Transverse colon (tissue), 4 donors: ENCODE results near the gene CYTIP.

ENCODE experiments used
- EP300 ChIP-seq: sonication (generic); formaldehyde crosslinking; IDR thresholded peaks from one replicate; pipeline ENCODE4 v1.6.1; 2017; ENCODE audit warnings: antibody characterized with exemption, low read depth
- POLR2A ChIP-seq: fragments of 450-650 bp; IDR thresholded peaks from one replicate; pipeline ENCODE4 v1.6.1; 2016; ENCODE audit warnings: antibody characterized with exemption, mild to moderate bottlenecking, moderate library complexity
- POLR2AphosphoS5 ChIP-seq, 3 donors: sonication (generic); formaldehyde crosslinking; IDR thresholded peaks; one replicate each; pipeline ENCODE4 v1.6.1; 2016; ENCODE audit warnings: antibody characterized with exemption in 3 of 3
- TF ChIP-seq, protein P1 (sequence below), 5 experiments: fragments of 200-600 bp in 3 of 5; fragments of 450-650 bp in 2 of 5; sonication (generic) in 3 of 5; IDR thresholded peaks; 1 replicate in 2 of 5; 2 replicates in 3 of 5; pipeline ENCODE4 v1.5.1; 2016 to 2017; ENCODE audit warnings: antibody characterized with exemption in 5 of 5, inconsistent platforms in 3 of 5, mild to moderate bottlenecking in 2 of 5, moderate library complexity in 1 of 5

DNA sequence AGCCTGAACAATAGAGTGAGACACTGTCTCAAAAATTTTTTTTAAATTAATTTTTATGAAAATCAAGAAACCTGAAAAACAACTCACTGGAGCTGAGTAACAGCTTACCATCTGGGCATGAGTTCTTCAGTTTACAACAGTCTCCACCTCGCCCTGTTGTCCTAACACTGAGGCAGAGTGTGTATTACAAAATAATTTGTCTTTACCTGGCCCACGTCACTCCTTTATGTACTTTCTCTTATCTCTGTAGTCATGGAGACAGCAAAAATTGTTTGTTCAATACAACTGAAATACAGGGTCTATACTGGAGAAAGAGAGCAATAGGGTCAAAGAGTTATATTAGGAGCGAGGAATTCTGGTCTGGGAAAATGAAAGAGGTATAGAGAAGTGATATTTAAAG is 48.1 kb downstream of the CYTIP start:
- TF ChIP-seq, protein P1, sequence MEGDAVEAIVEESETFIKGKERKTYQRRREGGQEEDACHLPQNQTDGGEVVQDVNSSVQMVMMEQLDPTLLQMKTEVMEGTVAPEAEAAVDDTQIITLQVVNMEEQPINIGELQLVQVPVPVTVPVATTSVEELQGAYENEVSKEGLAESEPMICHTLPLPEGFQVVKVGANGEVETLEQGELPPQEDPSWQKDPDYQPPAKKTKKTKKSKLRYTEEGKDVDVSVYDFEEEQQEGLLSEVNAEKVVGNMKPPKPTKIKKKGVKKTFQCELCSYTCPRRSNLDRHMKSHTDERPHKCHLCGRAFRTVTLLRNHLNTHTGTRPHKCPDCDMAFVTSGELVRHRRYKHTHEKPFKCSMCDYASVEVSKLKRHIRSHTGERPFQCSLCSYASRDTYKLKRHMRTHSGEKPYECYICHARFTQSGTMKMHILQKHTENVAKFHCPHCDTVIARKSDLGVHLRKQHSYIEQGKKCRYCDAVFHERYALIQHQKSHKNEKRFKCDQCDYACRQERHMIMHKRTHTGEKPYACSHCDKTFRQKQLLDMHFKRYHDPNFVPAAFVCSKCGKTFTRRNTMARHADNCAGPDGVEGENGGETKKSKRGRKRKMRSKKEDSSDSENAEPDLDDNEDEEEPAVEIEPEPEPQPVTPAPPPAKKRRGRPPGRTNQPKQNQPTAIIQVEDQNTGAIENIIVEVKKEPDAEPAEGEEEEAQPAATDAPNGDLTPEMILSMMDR (IDR thresholded peaks at IDR 0.05), result no peak
- TF ChIP-seq POLR2A (no peak), POLR2AphosphoS5 (IDR thresholded peaks at IDR 0.05) (peak in 1 of 3 donors; percentile 21), EP300 (no peak)
